Panc1 (cell line): ENCODE measurements around the gene CASP6.

Experiments
- CTCF ChIP-seq: fragments of 450-650 bp; IDR thresholded peaks from 2 replicates; pipeline ENCODE4 v1.5.1; 2017; ENCODE audit warnings: mild to moderate bottlenecking
- REST ChIP-seq, 2 experiments: IDR thresholded peaks; 2 replicates each; pipeline ENCODE4 v1.6.1; 2011 to 2012; ENCODE audit warnings: low read depth in 2 of 2, control low read depth in 1 of 2, low read length in 1 of 2, mild to moderate bottlenecking in 1 of 2, moderate library complexity in 1 of 2; ENCODE audit not compliant: insufficient read depth in 1 of 2

- TF ChIP-seq CTCF (no peak), REST (IDR thresholded peaks at IDR 0.05; ENCODE audit: insufficient read depth in 1 of 2, low read depth in 2 of 2, low read length in 1 of 2) (no peak)
Measured at GRCh38 chr4:109718759-109719158, 15.5 kb upstream of the CASP6 start.
